ENCODE measurements around the gene LENEP.
A peak's percentile ranks its signal among the peaks of the same experiment; 100 is the strongest.

Gene LENEP

DNA sequence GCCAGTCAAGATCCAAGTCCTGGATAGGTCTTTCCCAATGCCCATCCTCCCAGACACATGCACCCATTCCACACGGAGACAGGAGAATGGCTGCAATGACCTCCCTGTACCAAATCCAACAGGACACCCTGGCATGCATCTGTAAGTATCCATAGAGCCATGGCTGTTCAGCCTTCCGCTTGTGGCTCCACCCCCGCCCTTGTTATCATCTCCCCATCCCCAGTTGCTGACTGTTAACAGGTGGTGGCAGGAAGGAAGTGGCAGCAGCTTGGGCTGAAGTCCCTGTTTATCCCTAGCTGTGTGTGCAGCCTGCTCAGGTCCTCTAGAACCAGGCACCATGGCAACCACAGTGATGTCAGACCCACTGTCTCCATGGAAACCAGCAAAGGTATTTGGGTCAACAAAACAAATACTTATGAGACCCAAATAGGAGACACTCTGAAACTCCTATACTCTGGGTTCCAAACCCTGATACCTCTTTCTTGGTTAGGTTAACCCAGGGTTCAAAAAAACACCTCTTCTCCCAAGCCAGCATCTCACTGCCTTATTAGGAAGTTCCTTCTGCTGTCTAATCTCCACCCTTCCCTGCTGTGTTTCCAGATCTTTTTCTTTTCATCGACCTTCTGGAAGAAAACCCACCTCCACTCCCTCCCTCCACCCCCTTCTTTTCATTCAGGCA is 38.2 kb upstream of the LENEP start:
- Histone ChIP-seq H3K9ac (ENCODE audit: low read depth, low read length) (peak overlapping the region; percentile 73), H3K4me1 (ENCODE audit: control insufficient read depth, insufficient read depth, low read length) (peaks cover 32% of the 10 kb centered on the region), H3K4me3 (ENCODE audit: low read length) (peak overlapping the region; percentile 74), H3K4me2 (ENCODE audit: low read length) (peak overlapping the region; percentile 83), H3K36me3 (ENCODE audit: insufficient read depth, low read length) (peaks cover 11% of the 10 kb centered on the region), H3K9me3 (replicated peaks; ENCODE audit: low read length) (no peaks in the 10 kb centered on the region), H3K27me3 (ENCODE audit: control insufficient read depth, insufficient read depth, low read length) (no peaks in the 10 kb centered on the region)

GRCh38 chr1:154955718-154956543 is 37.5 kb upstream of the LENEP start, which contains the start of gene PBXIP1:
Gene PBXIP1, minus strand, starts transcription at chr1:154956099. Its CDS starts 2,378 bp downstream, at chr1:154953721.
- H3K9ac ChIP-seq (ENCODE audit: low read depth, low read length) = peak within 1 kb of the TSS; percentile 73
- peak within 1 kb of the TSS; percentile 74 for H3K4me3 ChIP-seq (ENCODE audit: low read length)
- peak within 1 kb of the TSS; percentile 83 for H3K4me2 ChIP-seq (ENCODE audit: low read length)
- no peaks in the 10 kb centered on the region for H3K9me3 ChIP-seq (replicated peaks; ENCODE audit: low read length)
- no peaks in the 10 kb centered on the region for H3K27me3 ChIP-seq (ENCODE audit: control insufficient read depth, insufficient read depth, low read length)
- H3K4me1 ChIP-seq (ENCODE audit: control insufficient read depth, insufficient read depth, low read length) = peaks cover 39% of the 10 kb centered on the region
- H3K36me3 ChIP-seq (ENCODE audit: insufficient read depth, low read length) = peaks cover 4% of the 10 kb centered on the region

DNA sequence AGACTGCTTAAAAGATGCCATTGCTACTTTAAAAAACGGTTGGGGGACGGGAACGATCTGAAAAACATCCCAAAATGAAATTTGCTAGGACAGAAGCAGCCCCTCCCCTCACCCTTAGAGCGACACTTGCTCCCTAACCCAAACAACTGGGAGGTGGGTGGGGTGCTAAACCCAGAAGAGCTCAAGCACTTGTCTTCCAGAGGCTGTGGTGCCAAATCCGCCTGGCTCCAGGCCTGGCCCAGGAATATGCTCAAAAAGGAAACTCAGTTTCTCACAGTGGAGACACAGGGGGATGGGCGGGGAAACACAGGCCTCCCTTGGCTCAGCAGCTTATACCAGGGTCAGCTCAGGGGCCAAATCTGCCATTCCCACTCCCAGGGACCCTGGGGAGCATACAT is 36.8 kb upstream of the LENEP start:
- Histone ChIP-seq H3K36me3 (ENCODE audit: insufficient read depth, low read length) (no peaks in the 10 kb centered on the region), H3K9ac (ENCODE audit: low read depth, low read length) (peak overlapping the region; percentile 73), H3K27me3 (ENCODE audit: control insufficient read depth, insufficient read depth, low read length) (no peaks in the 10 kb centered on the region), H3K4me1 (ENCODE audit: control insufficient read depth, insufficient read depth, low read length) (peaks cover 40% of the 10 kb centered on the region), H3K4me2 (ENCODE audit: low read length) (peak overlapping the region; percentile 83), H3K4me3 (ENCODE audit: low read length) (peak overlapping the region; percentile 74), H3K9me3 (replicated peaks; ENCODE audit: low read length) (no peaks in the 10 kb centered on the region)

GRCh38 chr1:154957091-154957657 is 36.2 kb upstream of the LENEP start:
- Histone ChIP-seq H3K27me3 (ENCODE audit: control insufficient read depth, insufficient read depth, low read length) (no peaks in the 10 kb centered on the region), H3K4me1 (ENCODE audit: control insufficient read depth, insufficient read depth, low read length) (peaks cover 42% of the 10 kb centered on the region), H3K4me3 (ENCODE audit: low read length) (peak overlapping the region; percentile 74), H3K9me3 (replicated peaks; ENCODE audit: low read length) (no peaks in the 10 kb centered on the region), H3K9ac (ENCODE audit: low read depth, low read length) (peak overlapping the region; percentile 73), H3K4me2 (ENCODE audit: low read length) (peak overlapping the region; percentile 83), H3K36me3 (ENCODE audit: insufficient read depth, low read length) (no peaks in the 10 kb centered on the region)

DNA sequence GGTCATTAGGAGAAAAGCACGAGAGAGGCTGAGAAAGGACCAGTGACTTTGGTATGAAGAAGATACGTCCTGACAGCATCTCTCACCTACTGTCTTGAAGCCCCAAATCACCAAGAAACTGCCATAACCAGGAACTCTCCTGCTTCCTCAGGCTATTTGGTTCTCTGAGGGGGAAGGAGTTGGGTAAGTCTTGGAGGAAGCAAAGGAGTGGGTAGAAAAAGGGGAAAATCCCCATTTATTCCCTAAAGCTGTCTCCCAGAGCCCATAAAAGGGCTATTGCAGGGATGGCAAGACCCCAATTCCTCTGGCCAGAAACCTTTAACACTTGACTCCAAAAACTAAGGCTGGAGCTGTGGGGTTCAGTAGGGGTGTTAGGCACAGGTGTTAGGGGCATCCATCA is 35.4 kb upstream of the LENEP start:
- H3K27me3 ChIP-seq (ENCODE audit: control insufficient read depth, insufficient read depth, low read length) = no peaks in the 10 kb centered on the region
- H3K4me1 ChIP-seq (ENCODE audit: control insufficient read depth, insufficient read depth, low read length) = peaks cover 48% of the 10 kb centered on the region
- H3K9me3 ChIP-seq (replicated peaks; ENCODE audit: low read length) = no peaks in the 10 kb centered on the region
- no peak overlapping the region for H3K9ac ChIP-seq (ENCODE audit: low read depth, low read length)
- no peak overlapping the region for H3K4me3 ChIP-seq (ENCODE audit: low read length)
- peaks cover 8% of the 10 kb centered on the region for H3K36me3 ChIP-seq (ENCODE audit: insufficient read depth, low read length)
- no peak overlapping the region for H3K4me2 ChIP-seq (ENCODE audit: low read length)

DNA sequence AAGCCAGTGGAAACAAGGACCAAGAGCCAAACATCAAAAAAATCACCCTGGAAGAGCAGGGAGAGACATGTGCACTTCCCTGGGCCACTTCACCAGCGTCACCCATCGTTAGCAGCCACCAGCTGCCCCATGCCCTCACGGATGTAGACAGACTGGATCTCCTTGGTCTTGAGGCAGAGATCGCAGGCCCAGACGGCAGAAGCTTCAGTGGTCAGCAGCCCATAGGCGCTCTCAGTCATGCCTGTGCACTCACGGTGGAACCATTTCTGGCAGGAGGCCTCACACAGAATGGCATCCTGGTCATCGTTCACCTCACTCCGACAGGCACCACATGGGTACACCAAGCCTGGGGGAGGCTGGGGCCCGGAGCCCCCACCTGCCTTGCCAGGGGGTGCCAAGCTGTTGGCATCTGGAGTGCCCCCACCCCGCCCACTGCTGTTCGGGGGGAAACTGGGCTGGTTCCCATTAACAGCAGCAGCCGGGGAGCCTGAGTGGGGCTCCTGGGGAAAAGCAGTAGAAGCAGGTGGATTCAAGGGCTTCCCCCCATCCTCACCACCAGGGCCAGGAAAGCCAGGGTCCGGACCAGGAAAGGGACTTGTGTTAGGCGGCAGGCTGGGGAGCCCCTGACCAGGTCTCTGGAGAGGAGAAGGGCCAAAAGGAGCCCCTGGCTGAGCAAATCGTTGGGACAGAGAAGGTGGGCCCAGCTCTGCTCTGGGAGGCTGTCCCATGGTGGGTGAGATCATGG is 34.5 kb upstream of the LENEP start:
- Histone ChIP-seq H3K9me3 (replicated peaks; ENCODE audit: low read length) (no peaks in the 10 kb centered on the region), H3K4me2 (ENCODE audit: low read length) (no peak overlapping the region), H3K36me3 (ENCODE audit: insufficient read depth, low read length) (peaks cover 16% of the 10 kb centered on the region), H3K9ac (ENCODE audit: low read depth, low read length) (no peak overlapping the region), H3K4me1 (ENCODE audit: control insufficient read depth, insufficient read depth, low read length) (peaks cover 55% of the 10 kb centered on the region), H3K4me3 (ENCODE audit: low read length) (no peak overlapping the region), H3K27me3 (ENCODE audit: control insufficient read depth, insufficient read depth, low read length) (no peaks in the 10 kb centered on the region)

DNA sequence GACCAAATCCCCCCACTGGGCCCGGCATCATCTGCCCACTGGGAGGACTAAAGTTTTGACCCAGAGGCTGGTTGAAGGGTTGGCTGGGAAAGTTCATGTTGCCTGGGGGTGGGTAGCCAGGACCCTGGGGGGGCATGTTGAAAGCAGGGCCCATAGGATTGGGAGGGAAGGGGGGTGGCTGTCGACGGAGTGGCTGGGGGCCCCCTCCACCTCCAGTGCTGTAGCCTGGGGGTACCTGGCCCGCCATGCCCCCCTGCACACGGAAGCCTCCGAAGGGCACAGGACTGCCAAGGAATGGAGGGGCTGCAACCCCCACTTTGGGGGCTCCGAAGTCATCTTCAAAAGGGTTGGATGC is 34.0 kb upstream of the LENEP start:
- H3K4me1 ChIP-seq (ENCODE audit: control insufficient read depth, insufficient read depth, low read length) = peaks cover 54% of the 10 kb centered on the region
- no peaks in the 10 kb centered on the region for H3K27me3 ChIP-seq (ENCODE audit: control insufficient read depth, insufficient read depth, low read length)

GRCh38 chr1:154960446-154961136 is 32.8 kb upstream of the LENEP start:
- H3K36me3 ChIP-seq (ENCODE audit: insufficient read depth, low read length) = peaks cover 32% of the 10 kb centered on the region
- peak overlapping the region; percentile 88 for H3K4me3 ChIP-seq (ENCODE audit: low read length)
- H3K9me3 ChIP-seq (replicated peaks; ENCODE audit: low read length) = no peaks in the 10 kb centered on the region
- peak overlapping the region; percentile 87 for H3K4me2 ChIP-seq (ENCODE audit: low read length)
- peak overlapping the region; percentile 94 for H3K9ac ChIP-seq (ENCODE audit: low read depth, low read length)
- H3K27me3 ChIP-seq (ENCODE audit: control insufficient read depth, insufficient read depth, low read length) = no peaks in the 10 kb centered on the region
- H3K4me1 ChIP-seq (ENCODE audit: control insufficient read depth, insufficient read depth, low read length) = peaks cover 46% of the 10 kb centered on the region

More for the DNA sequence above, 34.0 kb upstream of the LENEP start:
- Histone ChIP-seq H3K9me3 (replicated peaks; ENCODE audit: low read length) (no peaks in the 10 kb centered on the region), H3K36me3 (ENCODE audit: insufficient read depth, low read length) (peaks cover 21% of the 10 kb centered on the region), H3K4me3 (ENCODE audit: low read length) (no peak overlapping the region), H3K4me2 (ENCODE audit: low read length) (no peak overlapping the region), H3K9ac (ENCODE audit: low read depth, low read length) (no peak overlapping the region)

DNA sequence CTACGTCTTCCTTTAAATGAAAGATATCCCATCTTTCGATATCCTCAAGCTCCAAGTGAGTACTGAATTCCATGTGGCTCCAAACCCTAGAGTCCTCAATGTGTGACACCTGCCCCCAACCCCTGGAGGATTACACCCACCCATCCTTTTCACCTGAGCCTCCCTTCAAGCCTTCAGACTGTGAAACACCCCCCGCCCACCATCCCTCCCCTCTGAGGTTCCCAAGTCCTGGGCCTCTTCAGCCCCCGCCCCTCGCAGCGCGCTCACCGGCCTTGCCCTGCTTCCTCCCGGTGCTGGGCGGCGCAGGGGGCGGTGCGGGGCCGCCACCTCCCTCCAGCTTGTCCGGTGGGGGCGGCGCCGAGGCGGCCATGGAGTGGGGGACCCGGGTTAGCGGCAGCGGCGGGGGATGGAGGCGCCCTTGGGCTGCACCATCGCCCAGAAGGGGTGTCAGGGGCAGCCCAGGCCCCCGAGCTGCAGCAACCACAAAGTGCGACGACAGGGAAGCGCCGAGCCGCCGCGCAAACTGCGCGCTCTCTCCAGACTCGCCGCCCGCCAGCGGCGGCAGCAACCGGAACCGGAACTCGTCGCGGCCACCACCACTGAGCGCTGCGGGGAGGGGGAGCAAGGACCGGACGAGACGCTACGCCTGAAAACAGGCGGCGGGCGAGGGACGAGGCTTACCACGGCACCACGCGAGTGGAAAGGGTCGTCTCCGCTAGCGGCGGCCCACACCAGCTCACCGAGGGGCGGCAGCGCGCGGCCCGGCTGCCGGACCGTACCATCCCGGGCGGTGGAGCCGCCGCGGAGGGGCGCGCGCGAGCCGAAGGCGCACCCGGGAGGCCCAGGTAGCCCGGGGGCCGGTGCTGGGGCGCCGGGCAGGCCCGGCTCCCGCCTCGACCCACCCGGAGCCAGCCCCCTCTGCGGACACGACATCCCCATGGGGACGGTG is 31.9 kb upstream of the LENEP start, which contains the start of gene PYGO2:
Gene PYGO2, minus strand, starts transcription at position 576 of the 949 bp plus-strand sequence. Its CDS starts 206 bp downstream, at position 370.
- Histone ChIP-seq H3K4me2 (ENCODE audit: low read length) (peak within 1 kb of the TSS; percentile 87), H3K27me3 (ENCODE audit: control insufficient read depth, insufficient read depth, low read length) (no peaks in the 10 kb centered on the region), H3K9ac (ENCODE audit: low read depth, low read length) (peak within 1 kb of the TSS; percentile 94), H3K4me3 (ENCODE audit: low read length) (peak within 1 kb of the TSS; percentile 88), H3K4me1 (ENCODE audit: control insufficient read depth, insufficient read depth, low read length) (peaks cover 49% of the 10 kb centered on the region), H3K9me3 (replicated peaks; ENCODE audit: low read length) (no peaks in the 10 kb centered on the region), H3K36me3 (ENCODE audit: insufficient read depth, low read length) (peaks cover 41% of the 10 kb centered on the region)

All from skeletal muscle satellite cell (primary cell).